Uterus (tissue), 2 donors: ENCODE measurements around the gene SLC39A7.

Experiments used
- CTCF ChIP-seq, 4 experiments: fragments of 200-600 bp in 2 of 4; fragments of 450-650 bp in 2 of 4; sonication (generic) in 2 of 4; IDR thresholded peaks; one replicate each; pipeline ENCODE4 v1.5.1; 2016 to 2019; ENCODE audit warnings: antibody characterized with exemption in 4 of 4, mild to moderate bottlenecking in 2 of 4, moderate library complexity in 1 of 4
- POLR2A ChIP-seq, 2 donors: fragments of 450-650 bp; IDR thresholded peaks; one replicate each; pipeline ENCODE4 v1.6.1; 2016; ENCODE audit warnings: antibody characterized with exemption in 2 of 2, mild to moderate bottlenecking in 1 of 2, moderate library complexity in 1 of 2

GRCh38 chr6:33243476-33243875, 42.8 kb downstream of the SLC39A7 start:
- TF ChIP-seq POLR2A (IDR thresholded peaks at IDR 0.05) (no peak), CTCF (IDR thresholded peaks at IDR 0.05) (no peak)
